GM13977 (cell line): ENCODE data around the gene ERCC8.
"Not testable (repeated sequence)": the region's sequence is repeated elsewhere in the genome, so short reads cannot be mapped to it uniquely, and the experiment has no call there.

ENCODE experiments used
- DNase-seq: peaks from one replicate; pipeline ENCODE4 v3.0.0; 2012; ENCODE audit warnings: low spot score
- in situ Hi-C: fragments of 300-500 bp; cut with MboI; formaldehyde crosslinking; loops from one replicate; pipeline ENCODE4 v1.12.0; 2022; ENCODE audit warnings: low sequenced_read_pairs, low pct_unique_long_range_greater_than_20kb, mixed read lengths, inconsistent platforms; ENCODE audit not compliant: unreplicated experiment
- TF ChIP-seq, protein P1 (sequence below): IDR thresholded peaks from 2 replicates; pipeline ENCODE4 v1.5.1; 2012; ENCODE audit warnings: mild to moderate bottlenecking, control low read depth; ENCODE audit not compliant: insufficient read depth; ENCODE audit errors: extremely low read depth, missing control alignments

ERCC8 gene, protein sequence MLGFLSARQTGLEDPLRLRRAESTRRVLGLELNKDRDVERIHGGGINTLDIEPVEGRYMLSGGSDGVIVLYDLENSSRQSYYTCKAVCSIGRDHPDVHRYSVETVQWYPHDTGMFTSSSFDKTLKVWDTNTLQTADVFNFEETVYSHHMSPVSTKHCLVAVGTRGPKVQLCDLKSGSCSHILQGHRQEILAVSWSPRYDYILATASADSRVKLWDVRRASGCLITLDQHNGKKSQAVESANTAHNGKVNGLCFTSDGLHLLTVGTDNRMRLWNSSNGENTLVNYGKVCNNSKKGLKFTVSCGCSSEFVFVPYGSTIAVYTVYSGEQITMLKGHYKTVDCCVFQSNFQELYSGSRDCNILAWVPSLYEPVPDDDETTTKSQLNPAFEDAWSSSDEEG

DNA sequence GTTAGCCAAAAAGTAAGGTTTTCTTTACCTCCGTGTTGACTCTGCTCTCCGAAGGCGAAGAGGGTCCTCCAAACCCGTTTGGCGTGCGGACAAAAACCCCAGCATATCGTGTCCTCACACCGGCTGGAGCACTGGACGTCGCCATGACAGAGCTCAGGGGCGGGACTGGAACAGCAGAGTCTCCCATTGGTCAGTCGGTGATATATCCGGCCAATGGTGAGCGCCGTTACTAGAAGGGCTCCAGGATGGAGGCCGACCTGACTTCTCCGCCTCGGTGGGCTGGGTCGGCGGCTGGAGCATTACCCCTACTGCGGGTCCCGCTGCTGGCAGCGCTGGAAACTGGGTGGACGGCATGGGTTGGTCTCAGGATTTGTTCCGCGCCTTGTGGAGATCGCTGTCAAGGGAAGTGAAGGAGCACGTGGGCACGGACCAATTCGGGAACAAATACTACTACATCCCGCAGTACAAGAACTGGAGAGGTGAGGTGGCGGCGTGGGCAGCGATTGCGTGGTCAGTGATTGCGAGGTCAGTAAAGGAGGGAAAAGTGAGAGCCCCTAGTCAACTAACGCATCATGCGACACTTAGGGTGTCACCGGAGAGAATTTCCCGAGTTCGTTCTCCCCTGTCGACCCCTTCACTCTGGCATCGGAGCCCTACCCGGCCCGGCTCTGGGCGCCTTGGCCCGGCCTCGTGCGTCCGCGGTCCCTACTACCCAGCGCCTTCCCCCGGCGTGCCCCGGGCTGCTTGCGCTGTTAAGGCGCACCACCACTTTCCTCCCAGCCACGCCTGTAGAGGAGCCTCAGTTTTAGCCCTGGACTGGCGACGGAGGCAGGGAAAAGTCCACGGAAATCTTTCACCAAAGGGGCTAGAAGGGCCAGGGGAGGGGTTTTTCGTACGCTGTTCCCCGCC lies at the start of gene ERCC8, which contains the start of gene NDUFAF2:
Gene ERCC8, minus strand, starts transcription at position 167 of the 909 bp plus-strand sequence. Its CDS starts 62 bp downstream, at position 105.
Gene NDUFAF2, plus strand, starts transcription at position 302 of the 909 bp plus-strand sequence. Its CDS starts 51 bp downstream, at position 353.
- TF ChIP-seq, protein P1, sequence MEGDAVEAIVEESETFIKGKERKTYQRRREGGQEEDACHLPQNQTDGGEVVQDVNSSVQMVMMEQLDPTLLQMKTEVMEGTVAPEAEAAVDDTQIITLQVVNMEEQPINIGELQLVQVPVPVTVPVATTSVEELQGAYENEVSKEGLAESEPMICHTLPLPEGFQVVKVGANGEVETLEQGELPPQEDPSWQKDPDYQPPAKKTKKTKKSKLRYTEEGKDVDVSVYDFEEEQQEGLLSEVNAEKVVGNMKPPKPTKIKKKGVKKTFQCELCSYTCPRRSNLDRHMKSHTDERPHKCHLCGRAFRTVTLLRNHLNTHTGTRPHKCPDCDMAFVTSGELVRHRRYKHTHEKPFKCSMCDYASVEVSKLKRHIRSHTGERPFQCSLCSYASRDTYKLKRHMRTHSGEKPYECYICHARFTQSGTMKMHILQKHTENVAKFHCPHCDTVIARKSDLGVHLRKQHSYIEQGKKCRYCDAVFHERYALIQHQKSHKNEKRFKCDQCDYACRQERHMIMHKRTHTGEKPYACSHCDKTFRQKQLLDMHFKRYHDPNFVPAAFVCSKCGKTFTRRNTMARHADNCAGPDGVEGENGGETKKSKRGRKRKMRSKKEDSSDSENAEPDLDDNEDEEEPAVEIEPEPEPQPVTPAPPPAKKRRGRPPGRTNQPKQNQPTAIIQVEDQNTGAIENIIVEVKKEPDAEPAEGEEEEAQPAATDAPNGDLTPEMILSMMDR, result no peak

DNA sequence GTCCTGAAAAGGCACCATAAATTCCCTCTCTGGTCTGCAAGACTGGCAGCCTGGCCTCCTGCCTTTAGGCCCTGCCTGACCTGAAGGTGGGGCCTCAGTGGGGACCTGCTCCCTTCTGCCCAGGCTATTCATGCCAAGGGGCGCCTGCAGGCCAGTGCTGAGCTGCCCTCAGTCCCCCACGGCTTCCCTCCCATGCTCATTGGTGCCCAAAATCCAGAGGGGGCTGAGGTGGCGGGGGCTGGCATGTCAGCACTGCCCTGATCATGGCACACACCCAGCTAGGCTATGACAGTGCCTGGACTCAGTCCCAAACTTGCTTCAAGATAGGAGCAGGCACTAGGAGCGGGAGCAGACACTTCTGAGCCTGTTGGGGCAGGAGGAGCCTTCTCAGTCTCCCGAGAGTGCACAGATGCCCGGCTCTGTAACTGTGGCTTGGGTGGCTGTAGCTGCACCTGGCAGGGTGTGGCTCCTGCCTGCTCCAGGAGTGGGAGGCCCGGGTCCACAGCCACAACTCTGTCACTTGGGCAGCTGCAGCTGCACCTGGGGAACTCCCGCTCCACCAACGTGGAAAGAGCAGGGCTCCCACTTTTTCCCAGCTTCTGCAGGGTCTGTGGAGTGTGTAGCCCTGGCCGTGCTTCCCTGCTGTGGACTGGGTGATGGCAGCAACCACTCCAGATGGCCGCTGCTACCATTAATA lies 49.2 kb upstream of the ERCC8 start:
- in situ Hi-C loops, result no loop called here
- DNase-seq, result no peak
- TF ChIP-seq, protein P1, result no peak

More for the DNA sequence above, at the start of gene ERCC8, which contains the start of gene NDUFAF2:
- in situ Hi-C loops, result no loop called here
- peak; percentile 94 for DNase-seq

DNA sequence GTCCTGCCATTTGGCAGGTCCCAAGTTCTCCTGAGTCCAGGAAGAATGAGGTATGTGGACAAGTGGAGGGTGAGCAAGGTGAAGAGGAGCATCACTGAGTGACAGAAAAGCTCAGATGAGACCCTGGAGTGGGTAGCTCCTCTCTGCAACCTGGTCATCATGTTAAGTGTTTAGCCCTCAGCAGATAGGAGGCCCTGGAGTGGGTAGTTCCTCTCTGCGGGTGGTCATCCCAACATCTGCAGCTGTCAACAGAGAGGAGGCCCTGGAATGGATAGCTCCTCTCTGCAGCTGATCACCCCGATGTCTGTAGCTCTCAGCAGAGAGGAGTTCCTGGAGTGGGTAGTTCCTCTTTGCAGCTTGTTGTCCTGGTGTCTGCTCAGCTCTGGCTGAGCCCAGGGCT lies 48.6 kb upstream of the ERCC8 start:
- TF ChIP-seq, protein P1, result no peak
- in situ Hi-C loops, result no loop called here
- no peak for DNase-seq

DNA sequence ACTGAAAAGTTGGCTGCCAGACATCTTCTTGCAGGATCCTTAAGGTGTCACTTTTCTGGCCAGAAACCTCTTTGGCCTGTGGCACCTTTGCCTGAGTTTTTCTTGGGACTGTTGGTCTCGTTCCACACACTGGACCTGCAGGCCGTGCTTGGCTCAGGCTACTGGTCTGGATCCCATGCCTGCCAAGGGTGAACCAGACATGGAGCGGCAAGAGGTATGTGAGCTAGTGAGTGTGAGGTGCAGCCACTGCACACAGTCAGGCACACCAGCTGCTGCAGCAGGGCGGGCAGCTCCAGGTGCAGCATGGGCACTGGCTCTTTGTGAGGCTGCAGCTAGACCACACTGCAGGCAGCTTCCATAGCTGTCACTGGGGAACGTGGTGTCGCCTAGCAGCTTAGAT lies 48.0 kb upstream of the ERCC8 start:
- TF ChIP-seq, protein P1, result no peak
- in situ Hi-C loops, result no loop called here
- no peak for DNase-seq

DNA sequence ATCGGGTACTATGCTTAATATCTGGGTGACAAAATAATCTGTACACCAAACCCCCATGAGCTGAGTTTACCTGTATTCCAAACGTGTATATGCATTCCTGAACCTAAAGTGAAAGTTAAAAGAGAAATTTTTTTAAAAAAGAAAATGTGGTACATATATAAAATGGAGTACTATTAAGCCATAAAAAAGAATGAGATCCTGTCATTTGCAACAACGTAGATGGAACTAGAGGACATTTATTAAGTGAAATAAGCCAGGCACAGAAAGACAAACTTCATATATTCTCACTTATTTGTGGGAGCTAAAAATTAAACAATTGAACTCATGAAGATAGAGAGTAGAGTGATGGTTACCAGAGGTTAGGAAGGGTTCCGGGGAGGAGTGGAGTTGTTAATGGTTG lies 44.9 kb upstream of the ERCC8 start:
- TF ChIP-seq, protein P1, result no peak
- no peak for DNase-seq
- in situ Hi-C loops, result no loop called here

DNA sequence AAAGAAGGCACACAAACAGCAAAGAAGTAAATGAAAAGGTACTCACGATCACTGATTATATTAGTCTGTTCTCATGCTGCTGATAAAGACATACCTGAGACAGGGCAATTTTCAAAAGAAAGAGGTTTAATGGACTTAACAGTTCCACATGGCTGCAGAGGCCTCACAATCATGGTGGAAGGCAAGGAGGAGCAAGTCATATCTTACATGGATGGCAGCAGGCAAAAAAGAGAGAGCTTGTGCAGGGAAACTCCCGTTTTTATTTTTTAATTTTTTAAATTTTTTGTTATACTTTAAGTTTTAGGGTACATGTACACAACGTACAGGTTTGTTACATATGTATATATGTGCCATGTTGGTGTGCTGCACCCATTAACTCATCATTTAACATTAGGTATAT lies 37.3 kb upstream of the ERCC8 start:
- in situ Hi-C loops, DNase-seq: not testable (repeated sequence)
